Astrocyte of the cerebellum (primary cell): ENCODE data around the gene TCEANC2.
"Not testable (repeated sequence)": the region's sequence is repeated elsewhere in the genome, so short reads cannot be mapped to it uniquely, and the experiment has no call there.

Experiments
- DNase-seq: peaks from one replicate; pipeline ENCODE4 v3.0.0-alpha.2; 2011; ENCODE audit warnings: low read depth
- H3K4me3 ChIP-seq: 2 replicates; pipeline ENCODE4 v1.5.1; 2011; ENCODE audit warnings: mild to moderate bottlenecking, low read depth, low read length, moderate library complexity
- CTCF ChIP-seq: IDR thresholded peaks from 2 replicates; pipeline ENCODE4 v1.5.1; 2012; ENCODE audit warnings: low read length, low read depth, moderate library complexity, mild to moderate bottlenecking; ENCODE audit errors: missing control alignments
- in situ Hi-C: cut with HindIII; loops from 2 replicates; pipeline ENCODE4 v1.10.0; 2017; ENCODE audit warnings: low sequenced_read_pairs

Gene TCEANC2

GRCh38 chr1:54014009-54014629, 39.3 kb upstream of the TCEANC2 start:
- H3K4me3 ChIP-seq = no peak overlapping the region
- in situ Hi-C loops = no loop called here
- no peak for TF ChIP-seq CTCF
- DNase-seq = no peak

- in situ Hi-C loops = no loop called here
- no peak for TF ChIP-seq CTCF
- H3K4me3 ChIP-seq = no peak overlapping the region
- DNase-seq = no peak
These were observed 36.8 kb upstream of the TCEANC2 start for GRCh38 chr1:54016343-54017282.

- no peak within 1 kb of the TSS for H3K4me3 ChIP-seq
- no peak for DNase-seq
- in situ Hi-C loops = no loop called here
- no peak for TF ChIP-seq CTCF
These were observed 35.4 kb upstream of the TCEANC2 start, which contains the start of gene LDLRAD1 for GRCh38 chr1:54017979-54018378. Gene LDLRAD1, minus strand, starts transcription at chr1:54018186. Its CDS starts 74 bp downstream, at chr1:54018112.

- in situ Hi-C loops = no loop called here
- TF ChIP-seq CTCF = no peak
- H3K4me3 ChIP-seq = no peak overlapping the region
- no peak for DNase-seq
These were observed 34.8 kb upstream of the TCEANC2 start for GRCh38 chr1:54018635-54019034.

GRCh38 chr1:54019562-54020176, 33.7 kb upstream of the TCEANC2 start:
- in situ Hi-C loops, H3K4me3 ChIP-seq, DNase-seq: not testable (repeated sequence)

GRCh38 chr1:54024358-54024757, 29.1 kb upstream of the TCEANC2 start:
- in situ Hi-C loops = no loop called here
- no peak for TF ChIP-seq CTCF
- no peak for DNase-seq
- H3K4me3 ChIP-seq = no peak overlapping the region

GRCh38 chr1:54024811-54025210, 28.6 kb upstream of the TCEANC2 start:
- in situ Hi-C loops, H3K4me3 ChIP-seq, DNase-seq: not testable (repeated sequence)
